Measurements from ENCODE around the gene CHN2.
"Not testable (repeated sequence)": the region's sequence is repeated elsewhere in the genome, so short reads cannot be mapped to it uniquely, and the experiment has no call there.

Gene CHN2

GRCh38 chr7:29199776-29200175 is 5.2 kb downstream of the CHN2 start:
- TF ChIP-seq, protein P1, sequence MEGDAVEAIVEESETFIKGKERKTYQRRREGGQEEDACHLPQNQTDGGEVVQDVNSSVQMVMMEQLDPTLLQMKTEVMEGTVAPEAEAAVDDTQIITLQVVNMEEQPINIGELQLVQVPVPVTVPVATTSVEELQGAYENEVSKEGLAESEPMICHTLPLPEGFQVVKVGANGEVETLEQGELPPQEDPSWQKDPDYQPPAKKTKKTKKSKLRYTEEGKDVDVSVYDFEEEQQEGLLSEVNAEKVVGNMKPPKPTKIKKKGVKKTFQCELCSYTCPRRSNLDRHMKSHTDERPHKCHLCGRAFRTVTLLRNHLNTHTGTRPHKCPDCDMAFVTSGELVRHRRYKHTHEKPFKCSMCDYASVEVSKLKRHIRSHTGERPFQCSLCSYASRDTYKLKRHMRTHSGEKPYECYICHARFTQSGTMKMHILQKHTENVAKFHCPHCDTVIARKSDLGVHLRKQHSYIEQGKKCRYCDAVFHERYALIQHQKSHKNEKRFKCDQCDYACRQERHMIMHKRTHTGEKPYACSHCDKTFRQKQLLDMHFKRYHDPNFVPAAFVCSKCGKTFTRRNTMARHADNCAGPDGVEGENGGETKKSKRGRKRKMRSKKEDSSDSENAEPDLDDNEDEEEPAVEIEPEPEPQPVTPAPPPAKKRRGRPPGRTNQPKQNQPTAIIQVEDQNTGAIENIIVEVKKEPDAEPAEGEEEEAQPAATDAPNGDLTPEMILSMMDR (IDR thresholded peaks at IDR 0.05; ENCODE audit: control extremely low read depth, extremely low read depth, low read depth, missing control alignments) = no peak
- CTCF ChIA-PET = interaction anchor here (1.1 to 3.0 kb wide), 2 partner anchors 10 to 12 kb away, joined by 3 to 11 read pairs; no protein-coding TSS in a partner anchor

DNA sequence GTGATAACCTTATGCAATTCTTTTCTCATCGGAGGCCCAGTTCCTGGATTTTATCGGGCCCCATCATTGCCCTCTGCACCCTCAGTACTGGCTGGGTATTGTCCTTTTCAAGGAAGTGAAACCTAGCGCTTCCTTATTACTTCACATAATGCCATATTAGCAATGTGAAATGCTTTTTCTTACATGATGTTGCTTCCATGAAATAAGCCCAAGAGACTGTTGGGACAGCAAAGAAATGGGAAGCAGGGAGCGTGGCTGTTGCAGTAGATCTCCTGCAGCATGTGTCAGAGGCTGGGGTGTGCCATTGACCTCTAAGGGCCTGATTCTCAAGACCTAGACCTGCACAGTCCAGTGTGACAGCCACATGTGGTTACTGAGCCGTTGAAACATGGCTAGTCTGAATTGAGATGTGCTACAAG is 8.1 kb downstream of the CHN2 start:
- ChIA-PET POLR2A (no interaction called here), CTCF (interaction anchor here (3.4 kb wide), 1 partner anchor 13 kb away, joined by 10 read pairs; no protein-coding TSS in a partner anchor)
- TF ChIP-seq, protein P1 (IDR thresholded peaks at IDR 0.05; ENCODE audit: control extremely low read depth, extremely low read depth, low read depth, missing control alignments) = no peak
- DNase-seq (ENCODE audit: extremely low spot score) = no peak

More at GRCh38 chr7:29199776-29200175, 5.2 kb downstream of the CHN2 start:
- POLR2A ChIA-PET = no interaction called here
- no peak for DNase-seq (ENCODE audit: extremely low spot score)

DNA sequence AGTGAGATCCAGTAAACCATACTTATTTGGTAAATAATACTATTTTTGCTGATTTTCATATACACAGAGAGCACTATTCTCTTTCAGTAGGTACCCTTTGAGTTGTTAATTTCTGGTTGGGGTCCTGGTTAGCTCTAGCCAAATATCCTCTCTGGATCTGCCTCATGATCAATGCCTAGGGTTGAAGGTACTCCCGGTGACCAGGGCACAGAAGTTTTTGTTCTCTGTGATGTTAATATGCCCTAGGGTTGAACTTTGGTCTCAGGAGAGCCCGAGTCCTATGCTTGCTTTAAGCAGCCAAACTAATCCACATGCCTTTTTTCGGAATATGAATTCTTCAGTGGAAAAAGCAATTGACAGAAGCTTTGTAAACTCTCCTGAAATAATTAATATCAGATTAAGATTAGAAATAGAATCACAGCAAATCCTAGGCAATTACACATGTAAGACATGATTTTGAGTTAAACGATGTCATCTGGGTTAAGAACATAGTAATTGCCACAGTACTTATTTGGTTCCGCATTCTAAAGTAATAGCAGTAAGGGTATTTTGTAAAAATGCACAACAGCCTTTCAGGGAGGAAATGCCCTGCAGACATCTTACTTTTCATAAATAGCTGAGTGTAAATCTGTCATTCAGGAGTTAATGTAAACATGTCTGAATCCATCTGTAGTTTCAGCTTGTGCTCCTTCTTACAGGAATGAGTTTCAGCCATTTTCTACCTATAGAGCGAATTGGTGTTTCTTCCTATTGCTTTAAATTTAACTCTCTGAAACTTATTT is 10.1 kb downstream of the CHN2 start:
- DNase-seq (ENCODE audit: extremely low spot score) = no peak
- ChIA-PET CTCF (interaction anchor here (1.0 to 3.4 kb wide), 3 partner anchors 15 to 283 kb away, joined by 3 to 10 read pairs (median 3); no protein-coding TSS in a partner anchor), POLR2A (no interaction called here)
- TF ChIP-seq, protein P1 (IDR thresholded peaks at IDR 0.05; ENCODE audit: control extremely low read depth, extremely low read depth, low read depth, missing control alignments) = no peak

- ChIA-PET CTCF (no interaction called here), POLR2A (no interaction called here)
- TF ChIP-seq, protein P1 (IDR thresholded peaks at IDR 0.05; ENCODE audit: control extremely low read depth, extremely low read depth, low read depth, missing control alignments) = no peak
- no peak for DNase-seq (ENCODE audit: extremely low spot score)
Observed at GRCh38 chr7:29207162-29207801, 12.7 kb downstream of the CHN2 start.

DNA sequence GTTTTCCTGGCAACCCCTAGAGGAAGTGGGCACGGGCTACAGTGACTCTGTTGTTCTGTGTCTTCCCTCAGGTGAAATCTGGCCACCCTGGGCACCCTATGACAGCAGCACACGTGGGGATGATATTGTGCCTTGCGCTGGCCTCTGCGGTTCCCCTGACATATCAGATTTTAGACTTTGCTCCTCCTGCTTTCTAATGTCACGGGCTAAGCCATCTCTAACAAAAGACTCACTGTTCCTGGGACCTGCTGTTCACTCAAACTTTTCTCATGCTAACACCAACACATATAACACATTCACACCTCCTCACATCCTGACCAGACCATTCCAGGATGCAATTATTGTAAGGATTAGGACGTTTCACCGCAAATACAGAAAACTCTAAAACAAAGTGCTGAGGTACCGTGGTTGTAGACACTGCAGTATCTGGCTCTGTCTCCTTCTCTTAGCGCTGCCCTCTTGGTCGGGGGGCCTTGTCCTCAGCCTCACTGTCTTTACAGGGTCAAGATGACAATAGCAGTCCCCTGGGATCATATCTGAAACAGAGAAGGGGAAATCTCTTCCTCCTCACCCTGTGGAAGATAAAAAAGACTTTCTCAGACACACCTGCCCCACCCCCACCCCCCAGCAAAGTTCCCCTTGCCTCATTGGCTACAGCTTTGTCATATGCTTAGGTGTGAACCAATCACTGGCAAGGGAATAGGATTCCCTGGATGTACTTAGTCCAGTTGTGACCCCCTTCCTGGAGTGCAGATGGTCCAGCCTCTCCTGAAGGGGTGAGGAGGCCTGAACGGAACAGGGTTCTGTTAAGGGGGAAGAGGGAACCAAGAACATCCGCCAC is 14.1 kb downstream of the CHN2 start:
- TF ChIP-seq, protein P1 (IDR thresholded peaks at IDR 0.05; ENCODE audit: control extremely low read depth, extremely low read depth, low read depth, missing control alignments) = no peak
- DNase-seq (ENCODE audit: extremely low spot score) = no peak
- ChIA-PET POLR2A (no interaction called here), CTCF (no interaction called here)

DNA sequence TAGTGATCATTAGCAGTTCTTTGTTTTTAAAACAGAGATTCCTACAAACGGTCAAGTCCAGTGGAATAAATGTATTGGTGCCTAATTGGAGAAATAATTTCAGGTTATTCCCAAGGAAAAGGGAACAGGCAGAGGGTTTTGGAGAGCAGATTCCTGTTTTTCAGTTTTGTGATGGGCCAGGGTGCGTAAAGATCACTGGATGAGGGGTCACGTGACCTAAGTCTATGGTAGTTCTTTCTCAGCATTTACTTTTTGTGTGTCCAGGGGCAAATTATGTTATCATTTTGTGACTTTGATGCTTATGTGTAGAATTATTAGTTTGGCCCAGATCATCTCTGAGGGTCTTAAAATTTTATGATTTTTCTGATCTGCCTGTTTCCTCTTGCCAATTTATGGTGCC is 15.2 kb downstream of the CHN2 start:
- POLR2A ChIA-PET = no interaction called here
- DNase-seq (ENCODE audit: extremely low spot score) = no peak
- TF ChIP-seq, protein P1 (IDR thresholded peaks at IDR 0.05; ENCODE audit: control extremely low read depth, extremely low read depth, low read depth, missing control alignments) = no peak
- CTCF ChIA-PET = no interaction called here

- CTCF ChIA-PET; POLR2A ChIA-PET; DNase-seq (ENCODE audit: extremely low spot score): not testable (repeated sequence)
Observed at GRCh38 chr7:29212736-29213135, 18.2 kb downstream of the CHN2 start.

Data from GM10248 (cell line).